GM19238 (cell line): ENCODE data around the gene ZFAND3.

ENCODE experiments used
- DNase-seq: peaks from one replicate; pipeline ENCODE4 v3.0.0; 2011; ENCODE audit warnings: low spot score; ENCODE audit not compliant: insufficient read length

The ZFAND3 gene

GRCh38 chr6:38127284-38127683 lies 307.8 kb downstream of the ZFAND3 start:
- DNase-seq = no peak

DNA sequence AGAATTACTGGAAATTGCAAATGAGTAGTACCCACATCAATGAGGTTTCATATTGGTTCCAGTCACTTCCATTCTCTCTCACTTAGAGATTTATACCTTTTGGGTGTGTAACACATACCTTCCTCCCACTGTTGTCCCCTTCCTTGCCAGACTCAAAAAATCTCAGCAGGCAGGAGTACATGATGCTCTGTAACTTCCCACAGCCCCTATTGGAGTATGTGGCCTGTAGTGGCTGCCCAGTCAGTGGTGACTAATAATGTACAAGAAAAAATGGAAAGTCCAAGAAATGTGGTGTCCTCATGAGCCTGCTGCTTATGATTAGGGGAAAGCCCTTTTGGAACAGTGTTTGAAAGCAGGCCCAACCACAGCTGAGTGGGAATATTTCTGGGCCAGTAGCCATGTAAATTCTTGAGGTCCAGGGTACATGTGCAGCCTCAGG lies 312.0 kb downstream of the ZFAND3 start:
- no peak for DNase-seq

- no peak for DNase-seq
Observed at GRCh38 chr6:38133932-38134703, 314.6 kb downstream of the ZFAND3 start.

DNA sequence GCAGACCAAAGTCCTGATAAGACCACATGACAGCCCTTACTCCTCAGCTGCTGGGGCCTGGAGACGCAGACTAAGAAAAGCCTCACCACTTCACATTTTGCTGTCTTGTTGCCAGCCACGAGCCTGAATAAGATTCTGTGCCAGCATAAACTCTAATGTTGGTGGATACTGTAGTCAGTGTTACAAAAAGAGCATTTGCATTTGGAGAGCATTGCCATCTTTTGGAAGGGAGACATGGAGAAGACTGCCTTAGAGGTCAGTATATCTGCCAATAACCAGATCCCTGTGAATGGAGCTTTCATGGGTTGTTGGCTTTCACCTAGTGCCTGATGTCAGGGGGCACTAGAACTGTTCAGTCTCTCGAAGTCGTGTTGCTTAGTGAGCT lies 315.2 kb downstream of the ZFAND3 start:
- no peak for DNase-seq

DNA sequence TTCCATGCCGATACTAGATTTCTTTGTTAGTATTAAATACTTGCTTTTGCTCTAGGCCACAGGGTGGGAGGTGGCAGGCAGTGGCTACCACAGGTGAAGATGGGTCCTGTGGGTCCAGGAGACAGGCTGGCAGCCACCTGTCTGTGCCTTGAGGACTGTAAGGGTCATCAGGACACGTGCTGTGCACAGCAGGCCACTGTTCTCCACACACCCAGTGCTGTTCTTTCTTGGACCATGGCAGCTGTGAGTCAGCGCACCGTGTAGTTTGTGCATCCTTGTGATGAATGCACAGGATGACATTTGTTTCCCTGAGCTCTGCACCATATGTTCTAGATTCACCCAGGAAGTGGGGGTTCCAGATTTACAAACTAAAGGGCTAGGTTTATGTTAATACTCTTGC lies 317.0 kb downstream of the ZFAND3 start:
- DNase-seq = no peak

DNA sequence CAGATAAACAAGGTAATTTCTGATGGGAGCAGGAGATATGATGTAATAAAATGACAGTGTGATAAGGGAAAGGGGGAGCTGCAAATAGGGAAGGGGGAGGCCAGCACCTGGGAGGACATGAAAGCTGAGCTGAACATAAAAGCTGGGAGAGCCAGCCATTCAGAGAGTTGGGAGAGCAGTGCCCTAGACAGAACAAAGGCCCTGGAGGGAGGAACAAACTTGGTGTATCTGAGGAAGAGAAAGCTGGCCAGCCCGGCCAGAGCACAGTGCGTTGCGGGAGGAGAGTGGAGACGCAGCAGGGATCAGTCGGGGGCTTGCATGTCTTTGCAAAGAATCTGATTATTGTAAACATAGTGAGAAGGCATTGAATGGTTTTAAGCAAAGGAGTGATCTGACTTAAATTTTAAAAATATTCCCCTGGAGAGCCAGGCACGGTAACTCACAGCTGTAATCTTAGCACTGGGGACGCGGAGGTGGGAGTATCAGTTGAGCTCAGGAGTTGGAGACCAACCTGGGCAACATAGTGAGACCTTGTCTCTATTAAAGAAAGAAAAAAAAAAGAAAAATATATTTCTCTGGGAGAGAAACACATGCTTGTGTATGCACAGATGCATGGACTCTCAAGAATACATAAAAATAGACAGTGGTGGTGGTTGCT lies 318.2 kb downstream of the ZFAND3 start:
- DNase-seq = no peak

DNA sequence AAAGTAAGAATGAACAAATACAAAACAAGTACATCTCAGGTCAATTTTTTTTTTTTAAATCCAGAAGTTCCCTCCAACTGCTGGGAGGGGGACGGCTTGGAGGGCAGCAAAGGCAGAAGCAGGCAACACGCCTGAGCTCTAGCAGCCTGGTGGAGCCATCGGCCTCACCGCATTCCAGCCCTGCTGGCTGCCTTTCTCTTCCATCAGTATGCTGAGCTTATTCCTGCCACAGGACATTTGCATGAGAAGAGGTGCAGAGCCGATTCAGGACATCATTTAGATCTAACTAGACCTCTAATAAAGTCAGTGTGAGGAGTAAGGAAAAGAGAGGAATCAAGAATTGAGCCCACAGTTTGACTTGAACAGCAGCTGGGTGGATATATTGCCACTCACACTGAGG lies 318.8 kb downstream of the ZFAND3 start:
- no peak for DNase-seq

- no peak for DNase-seq
Observed at GRCh38 chr6:38141085-38141484, 321.6 kb downstream of the ZFAND3 start.

GRCh38 chr6:38141716-38142115 lies 322.2 kb downstream of the ZFAND3 start:
- DNase-seq = no peak

GRCh38 chr6:38142178-38142902 lies 322.8 kb downstream of the ZFAND3 start:
- DNase-seq = no peak

DNA sequence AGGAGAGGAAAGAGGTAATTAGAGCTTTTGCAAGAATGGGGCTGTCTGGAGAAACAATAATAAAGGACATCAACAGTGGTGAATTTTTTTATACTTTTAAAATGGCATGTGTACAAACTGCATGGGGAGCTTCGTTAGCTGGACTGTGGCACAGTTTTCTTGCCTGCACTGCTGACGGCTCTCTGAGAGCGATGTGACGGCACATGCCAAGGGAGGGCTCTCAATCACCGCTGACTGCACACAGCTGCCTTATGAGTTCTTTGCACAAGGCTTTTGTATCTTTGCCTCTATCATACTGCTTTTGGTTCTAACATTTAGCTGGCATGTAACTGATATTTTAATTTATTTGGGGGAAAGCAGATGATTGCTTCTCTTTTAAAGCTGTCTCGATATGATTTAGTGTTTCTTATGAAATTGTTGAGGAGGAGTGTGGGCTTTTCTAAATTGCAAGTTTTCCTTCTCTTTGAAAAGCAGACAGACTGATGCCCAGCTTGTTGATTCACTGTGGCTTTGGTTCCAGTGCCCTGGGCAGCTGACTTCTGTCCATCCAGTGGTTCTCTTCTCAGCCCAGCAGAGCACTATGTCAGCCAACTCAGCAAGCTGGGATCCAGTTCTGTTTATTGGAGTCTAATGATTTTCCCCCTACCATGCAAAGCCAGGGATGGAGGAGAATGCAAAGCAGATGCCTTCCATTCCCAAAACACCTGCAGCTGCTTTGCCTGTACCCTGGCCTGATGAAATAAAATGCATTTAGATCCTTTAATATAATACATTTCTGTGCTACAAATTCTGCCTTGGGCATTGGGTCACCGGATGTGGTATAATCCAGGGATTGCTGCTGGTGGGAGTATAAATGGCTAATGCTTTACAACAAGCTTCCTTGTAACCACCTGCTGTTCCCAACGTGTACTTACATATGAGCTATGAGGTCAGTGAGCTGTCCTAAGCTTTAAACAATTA lies 323.9 kb downstream of the ZFAND3 start:
- DNase-seq = no peak

DNA sequence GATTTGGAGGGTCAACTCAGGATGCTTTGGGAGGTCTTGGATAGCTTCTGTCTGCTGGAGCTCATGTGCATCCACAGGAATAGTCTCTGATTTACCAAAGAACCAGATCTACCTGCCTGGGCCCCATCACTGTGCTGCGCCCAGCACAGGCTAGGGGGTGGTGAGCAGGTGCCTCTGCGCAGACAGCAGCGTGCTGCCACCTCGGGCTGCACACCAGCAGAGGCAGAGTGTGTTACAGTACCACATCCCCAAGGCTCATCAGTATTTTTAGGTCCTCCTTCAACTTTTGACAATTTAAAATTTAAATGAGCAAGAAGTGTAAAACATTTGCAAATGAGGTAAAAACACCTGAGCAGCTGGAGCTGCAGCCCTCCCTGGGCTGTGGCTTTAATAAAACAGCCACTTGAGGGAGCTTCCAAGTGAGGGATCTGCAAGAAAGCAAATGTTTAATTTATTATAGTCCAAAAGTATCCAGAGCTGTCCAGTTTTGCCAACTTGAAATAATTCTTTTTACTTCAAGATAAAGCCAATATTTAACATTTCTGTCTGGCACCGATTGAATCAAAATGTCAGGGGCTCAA lies 324.9 kb downstream of the ZFAND3 start:
- DNase-seq = no peak

GRCh38 chr6:38146021-38146733 lies 326.6 kb downstream of the ZFAND3 start:
- DNase-seq = no peak

GRCh38 chr6:38146734-38147027 lies 327.2 kb downstream of the ZFAND3 start:
- no peak for DNase-seq

GRCh38 chr6:38148606-38149005 lies 329.1 kb downstream of the ZFAND3 start:
- no peak for DNase-seq

DNA sequence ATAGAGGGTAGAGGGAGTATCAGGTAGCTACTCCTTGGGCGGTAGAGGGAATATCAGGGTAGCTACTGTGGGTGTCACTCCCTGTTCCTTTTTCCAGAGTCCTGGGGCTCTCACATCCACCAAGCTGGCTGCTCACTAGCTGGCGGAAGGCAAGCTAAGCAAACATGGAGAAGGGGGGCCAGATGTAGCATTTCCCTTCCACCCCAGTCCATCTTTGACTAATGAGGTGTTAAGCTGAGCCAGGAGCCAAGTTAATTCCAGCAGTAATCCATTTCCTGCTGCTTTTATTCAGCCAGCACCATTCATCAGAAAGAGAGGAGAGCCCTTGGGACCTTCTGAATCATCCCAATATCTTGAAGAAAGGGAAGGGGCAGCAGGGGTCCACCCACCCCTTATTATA lies 330.0 kb downstream of the ZFAND3 start:
- no peak for DNase-seq

- no peak for DNase-seq
Observed at GRCh38 chr6:38150021-38150420, 330.5 kb downstream of the ZFAND3 start.

DNA sequence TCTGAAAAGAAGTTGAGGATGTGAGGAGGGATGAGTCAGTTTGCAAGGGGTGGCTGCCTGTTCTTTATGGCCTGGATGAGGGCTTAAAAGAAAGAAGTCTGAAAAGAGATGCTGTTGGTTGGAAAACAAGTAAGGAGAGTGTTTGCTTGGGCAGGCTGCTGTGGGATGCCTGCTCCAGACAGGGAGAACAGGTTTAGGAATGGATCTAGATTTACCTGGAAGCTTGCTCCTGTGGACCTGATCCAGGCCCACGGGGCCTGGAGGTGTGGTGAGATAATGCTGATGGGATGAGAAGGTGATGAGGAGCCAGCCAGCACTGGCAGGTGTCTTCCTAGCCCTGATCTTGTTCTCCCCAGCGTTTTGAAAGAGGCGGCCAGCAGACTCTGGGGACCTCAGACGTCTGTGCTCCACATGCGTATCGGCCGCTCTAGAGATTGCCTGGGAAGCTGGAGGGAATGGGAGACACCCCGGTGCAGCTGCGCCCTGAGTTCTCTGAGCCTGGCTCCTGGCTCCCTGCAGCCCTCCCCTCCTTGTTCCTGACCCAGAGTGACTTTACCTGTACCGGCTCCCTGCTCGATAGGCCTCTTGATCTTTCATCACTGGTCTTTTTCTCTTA lies 331.3 kb downstream of the ZFAND3 start:
- DNase-seq = no peak

DNA sequence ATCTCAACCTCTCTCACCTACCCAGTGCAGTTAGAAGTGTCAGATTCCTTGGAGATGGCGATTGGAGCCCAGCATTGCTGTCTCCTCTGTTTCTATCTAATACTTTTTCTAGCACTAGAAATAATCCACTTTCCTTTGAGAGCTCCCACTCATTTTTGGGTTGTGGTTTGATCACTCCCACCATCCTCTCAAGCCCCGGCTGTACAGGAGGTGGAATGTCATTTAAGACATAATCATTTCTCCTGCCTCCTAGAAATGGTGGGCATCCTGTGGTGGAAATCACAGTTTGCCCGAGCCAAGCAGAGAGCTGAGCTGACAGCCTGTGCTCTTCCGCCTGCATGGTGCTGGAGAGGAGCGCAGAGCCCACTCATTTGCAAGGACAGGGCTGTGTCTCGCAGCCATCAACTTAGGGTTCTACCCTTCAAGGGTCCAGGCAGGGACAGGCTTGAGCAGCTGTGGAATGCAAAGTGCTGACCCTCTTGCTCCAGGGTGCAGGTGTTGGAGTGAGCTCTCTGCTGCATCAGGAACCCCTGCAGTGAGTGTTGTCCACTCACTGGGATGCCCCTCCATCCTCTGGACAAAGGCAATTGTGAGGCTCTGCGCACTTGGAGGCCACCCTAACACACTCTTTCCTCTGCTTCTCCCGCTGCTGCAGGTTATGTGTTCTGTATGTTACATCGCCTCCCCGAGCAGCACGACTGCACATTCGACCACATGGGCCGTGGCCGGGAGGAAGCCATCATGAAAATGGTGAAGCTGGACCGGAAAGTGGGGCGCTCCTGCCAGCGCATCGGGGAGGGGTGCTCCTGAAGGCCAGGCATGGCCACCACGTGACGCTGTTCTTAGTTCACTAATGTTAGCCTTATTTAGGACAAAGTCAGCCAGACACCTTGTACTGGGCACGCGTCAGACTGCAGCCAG lies 332.3 kb downstream of the ZFAND3 start:
- DNase-seq = no peak
